ENCODE results near the gene FAM120B. TPM values are rescaled to one million over a fixed set of nuclear protein-coding genes. Genes with fewer than 3 reads are reported as not detected.

FAM120B gene
- total RNA-seq, 1 experiment from 2014 or later = 16.7 TPM

GRCh38 chr6:170284126-170284773, 22.3 kb upstream of the FAM120B start:
- no peak overlapping the region for H2BK20ac ChIP-seq (ENCODE audit: low read depth, low read length, poor library complexity, severe bottlenecking)
- H3K36me3 Mint-ChIP-seq (ENCODE audit: insufficient read depth in 1 of 3, low read depth in 3 of 3) = peaks cover 9 to 34% (median 33%) of the 10 kb centered on the region in 3 experiments

More at GRCh38 chr6:170284126-170284773, 22.3 kb upstream of the FAM120B start:
- Histone ChIP-seq H3K14ac (ENCODE audit: insufficient read depth, low read length) (no peak overlapping the region), H3K18ac (ENCODE audit: insufficient read length, low read depth, low read length) (no peak overlapping the region), H3K27ac (ENCODE audit: insufficient read length, low read depth, low read length) (no peak overlapping the region), H3K4ac (ENCODE audit: low read depth, low read length) (no peak overlapping the region), H3K23ac (ENCODE audit: insufficient read length, low read depth, low read length) (no peak overlapping the region), H3T11ph (ENCODE audit: low read length) (no peak overlapping the region), H4K91ac (ENCODE audit: insufficient read length, low read depth, low read length) (no peak overlapping the region), H4K8ac (replicated peaks; ENCODE audit: insufficient read length, low read depth, low read length) (no peak overlapping the region), H3K27me3 (ENCODE audit: insufficient read depth, low read length) (peaks cover 26% of the 10 kb centered on the region), H2AK5ac (ENCODE audit: insufficient read length, low read length) (no peak overlapping the region), H2BK12ac (ENCODE audit: insufficient read length, low read depth, low read length) (no peak overlapping the region), H3K79me1 (ENCODE audit: insufficient read depth, low read depth, low read length, poor library complexity, severe bottlenecking) (no peaks in the 10 kb centered on the region), H3K79me2 (ENCODE audit: insufficient read depth, low read length) (no peaks in the 10 kb centered on the region), H3K9me3 (ENCODE audit: control insufficient read depth, low read depth, low read length) (no peaks in the 10 kb centered on the region), H2AFZ (ENCODE audit: low read length) (no peak overlapping the region), H3K9ac (ENCODE audit: extremely low read depth, insufficient read length, low read length) (no peak overlapping the region), H3K23me2 (ENCODE audit: insufficient read length, low read depth, low read length, poor library complexity, severe bottlenecking) (peaks cover under 1% of the 10 kb centered on the region), H3K56ac (ENCODE audit: insufficient read length, low read depth, low read length) (no peak overlapping the region), H2BK15ac (ENCODE audit: low read depth, low read length) (no peak overlapping the region), H3K4me2 (ENCODE audit: insufficient read depth, insufficient read length, low read length) (no peak overlapping the region), H4K20me1 (ENCODE audit: control insufficient read depth, insufficient read depth, insufficient read length) (no peaks in the 10 kb centered on the region), H4K5ac (ENCODE audit: insufficient read length, low read depth, low read length) (no peak overlapping the region), H2BK120ac (ENCODE audit: low read depth, low read length, poor library complexity, severe bottlenecking) (no peak overlapping the region), H3K4me1 (ENCODE audit: insufficient read depth, low read length) (no peaks in the 10 kb centered on the region; the same call in 1 of the 2 replicates), H2BK5ac (ENCODE audit: insufficient read length, low read length) (no peak overlapping the region)
- no CpG with 5 or more reads among the region's 15 CpGs for WGBS (ENCODE audit: extremely low coverage, insufficient read length, low lambda C conversion rate)
- Mint-ChIP-seq H3K27ac (no peak overlapping the region), H3K27me3 (ENCODE audit: low read depth) (peaks cover 67% of the 10 kb centered on the region), H3K9me3 (peaks cover 0 to 8% of the 10 kb centered on the region in 2 experiments; a peak in 3 of 5 replicates), H3K4me1 (peaks cover 20 to 42% of the 10 kb centered on the region in 2 experiments), H3K4me3 (no peak overlapping the region)
- DNase-seq = no peak
- TF ChIP-seq CTCF (conservative IDR thresholded peaks at IDR 0.05) = no peak

Data from H9 (cell line).